ENCODE results near the gene FRYL.

The FRYL gene

GRCh38 chr4:48566034-48566384 is 214.1 kb downstream of the FRYL start:
- no peaks in the 10 kb centered on the region for H3K79me1 ChIP-seq (ENCODE audit: low read length)
- H4K12ac ChIP-seq (ENCODE audit: low read depth, low read length) = no peak overlapping the region
- no peak overlapping the region for H3K9ac ChIP-seq (ENCODE audit: low read length)
- no peak for DNase-seq
- no peak overlapping the region for H3K18ac ChIP-seq (ENCODE audit: low read length)
- H3K36me3 ChIP-seq (ENCODE audit: control insufficient read depth in 1 of 2, insufficient read depth in 2 of 2, low read length in 2 of 2) = peaks cover 11 to 12% of the 10 kb centered on the region in 2 experiments
- H2BK5ac ChIP-seq (ENCODE audit: low read depth, low read length, poor library complexity) = no peak overlapping the region
- no peak overlapping the region for H3K27ac ChIP-seq (ENCODE audit: low read depth, low read length)
- no peaks in the 10 kb centered on the region for H3K9me3 ChIP-seq (ENCODE audit: insufficient read depth, low read depth, low read length)
- no peaks in the 10 kb centered on the region for H3K27me3 ChIP-seq (ENCODE audit: insufficient read depth, low read length)
- H3K4ac ChIP-seq (ENCODE audit: low read depth, low read length) = no peak overlapping the region
- WGBS (ENCODE audit: extremely low coverage, insufficient coverage, insufficient read length) = no CpG with 5 or more reads among the region's 3 CpGs
- H2BK12ac ChIP-seq (ENCODE audit: low read length) = no peak overlapping the region
- H3K14ac ChIP-seq (ENCODE audit: low read length) = no peak overlapping the region
- no peak overlapping the region for H3K23ac ChIP-seq (ENCODE audit: low read length)
- H2AFZ ChIP-seq (ENCODE audit: insufficient read depth, low read length, poor library complexity) = no peak overlapping the region
- H3K4me3 ChIP-seq (ENCODE audit: low read depth, low read length) = no peak overlapping the region
- no peaks in the 10 kb centered on the region for H3K4me1 ChIP-seq (ENCODE audit: control insufficient read depth in 1 of 2, insufficient read depth in 2 of 2, low read length in 2 of 2)
- no peak overlapping the region for H4K8ac ChIP-seq (ENCODE audit: low read depth, low read length)
- H2AK5ac ChIP-seq (ENCODE audit: low read length) = no peak overlapping the region
- H3K4me2 ChIP-seq (ENCODE audit: low read length) = no peak overlapping the region
- no peak overlapping the region for H2BK120ac ChIP-seq (ENCODE audit: insufficient read depth, low read length, poor library complexity)
- no peaks in the 10 kb centered on the region for H3K79me2 ChIP-seq (ENCODE audit: control insufficient read depth, insufficient read depth, low read length, poor library complexity)
- no peak overlapping the region for H4K91ac ChIP-seq (ENCODE audit: low read depth, low read length)

- H4K91ac ChIP-seq (ENCODE audit: low read depth, low read length) = no peak overlapping the region
- H3K23ac ChIP-seq (ENCODE audit: low read length) = no peak overlapping the region
- no peaks in the 10 kb centered on the region for H3K79me2 ChIP-seq (ENCODE audit: control insufficient read depth, insufficient read depth, low read length, poor library complexity)
- H2AK5ac ChIP-seq (ENCODE audit: low read length) = no peak overlapping the region
- no peak overlapping the region for H4K12ac ChIP-seq (ENCODE audit: low read depth, low read length)
- H3K9me3 ChIP-seq (ENCODE audit: insufficient read depth, low read depth, low read length) = no peaks in the 10 kb centered on the region
- no peak overlapping the region for H4K8ac ChIP-seq (ENCODE audit: low read depth, low read length)
- no peak overlapping the region for H3K27ac ChIP-seq (ENCODE audit: low read depth, low read length)
- H3K4me3 ChIP-seq (ENCODE audit: low read depth, low read length) = no peak overlapping the region
- H3K27me3 ChIP-seq (ENCODE audit: insufficient read depth, low read length) = no peaks in the 10 kb centered on the region
- no peak overlapping the region for H2AFZ ChIP-seq (ENCODE audit: insufficient read depth, low read length, poor library complexity)
- H3K14ac ChIP-seq (ENCODE audit: low read length) = no peak overlapping the region
- no peak overlapping the region for H3K4ac ChIP-seq (ENCODE audit: low read depth, low read length)
- H3K4me1 ChIP-seq (ENCODE audit: control insufficient read depth in 1 of 2, insufficient read depth in 2 of 2, low read length in 2 of 2) = no peaks in the 10 kb centered on the region
- DNase-seq = no peak
- no peak overlapping the region for H3K18ac ChIP-seq (ENCODE audit: low read length)
- H3K4me2 ChIP-seq (ENCODE audit: low read length) = no peak overlapping the region
- no peak overlapping the region for H3K9ac ChIP-seq (ENCODE audit: low read length)
- peaks cover 11 to 14% of the 10 kb centered on the region in 2 experiments for H3K36me3 ChIP-seq (ENCODE audit: control insufficient read depth in 1 of 2, insufficient read depth in 2 of 2, low read length in 2 of 2)
- H3K79me1 ChIP-seq (ENCODE audit: low read length) = no peaks in the 10 kb centered on the region
- WGBS (ENCODE audit: extremely low coverage, insufficient coverage, insufficient read length) = no CpG with 5 or more reads among the region's 5 CpGs
- no peak overlapping the region for H2BK120ac ChIP-seq (ENCODE audit: insufficient read depth, low read length, poor library complexity)
- no peak overlapping the region for H2BK12ac ChIP-seq (ENCODE audit: low read length)
- no peak overlapping the region for H2BK5ac ChIP-seq (ENCODE audit: low read depth, low read length, poor library complexity)
Measured at GRCh38 chr4:48565362-48566033, 214.6 kb downstream of the FRYL start.

- no CpG with 5 or more reads among the region's 3 CpGs for WGBS (ENCODE audit: extremely low coverage, insufficient coverage, insufficient read length)
- Histone ChIP-seq H3K27ac (ENCODE audit: low read depth, low read length) (no peak overlapping the region), H3K18ac (ENCODE audit: low read length) (no peak overlapping the region), H3K4ac (ENCODE audit: low read depth, low read length) (no peak overlapping the region), H3K79me1 (ENCODE audit: low read length) (no peaks in the 10 kb centered on the region), H3K4me3 (ENCODE audit: low read depth, low read length) (no peak overlapping the region), H4K8ac (ENCODE audit: low read depth, low read length) (no peak overlapping the region), H2BK5ac (ENCODE audit: low read depth, low read length, poor library complexity) (no peak overlapping the region), H3K23ac (ENCODE audit: low read length) (no peak overlapping the region), H3K27me3 (ENCODE audit: insufficient read depth, low read length) (no peaks in the 10 kb centered on the region), H3K36me3 (ENCODE audit: control insufficient read depth in 1 of 2, insufficient read depth in 2 of 2, low read length in 2 of 2) (peaks cover 14 to 15% of the 10 kb centered on the region in 2 experiments), H4K12ac (ENCODE audit: low read depth, low read length) (no peak overlapping the region), H3K79me2 (ENCODE audit: control insufficient read depth, insufficient read depth, low read length, poor library complexity) (no peaks in the 10 kb centered on the region), H3K9ac (ENCODE audit: low read length) (no peak overlapping the region), H2AFZ (ENCODE audit: insufficient read depth, low read length, poor library complexity) (no peak overlapping the region), H4K91ac (ENCODE audit: low read depth, low read length) (no peak overlapping the region), H2BK12ac (ENCODE audit: low read length) (no peak overlapping the region), H2BK120ac (ENCODE audit: insufficient read depth, low read length, poor library complexity) (no peak overlapping the region), H3K4me2 (ENCODE audit: low read length) (no peak overlapping the region), H3K4me1 (ENCODE audit: control insufficient read depth in 1 of 2, insufficient read depth in 2 of 2, low read length in 2 of 2) (no peaks in the 10 kb centered on the region), H2AK5ac (ENCODE audit: low read length) (no peak overlapping the region), H3K14ac (ENCODE audit: low read length) (no peak overlapping the region), H3K9me3 (ENCODE audit: insufficient read depth, low read depth, low read length) (no peaks in the 10 kb centered on the region)
- DNase-seq = no peak
Measured at GRCh38 chr4:48564151-48564550, 215.9 kb downstream of the FRYL start.

GRCh38 chr4:48558819-48559218 is 221.3 kb downstream of the FRYL start:
- WGBS (ENCODE audit: extremely low coverage, insufficient coverage, insufficient read length) = 100% methylated on average over 1 of the region's 3 CpGs
- H3K4me2 ChIP-seq (ENCODE audit: low read length) = no peak overlapping the region
- H3K36me3 ChIP-seq (ENCODE audit: control insufficient read depth in 1 of 2, insufficient read depth in 2 of 2, low read length in 2 of 2) = peaks cover 17% of the 10 kb centered on the region in 2 experiments
- H3K27me3 ChIP-seq (ENCODE audit: insufficient read depth, low read length) = no peaks in the 10 kb centered on the region
- H2AFZ ChIP-seq (ENCODE audit: insufficient read depth, low read length, poor library complexity) = no peak overlapping the region
- H2BK12ac ChIP-seq (ENCODE audit: low read length) = no peak overlapping the region
- H3K9ac ChIP-seq (ENCODE audit: low read length) = no peak overlapping the region
- no peak overlapping the region for H3K23ac ChIP-seq (ENCODE audit: low read length)
- H3K4me3 ChIP-seq (ENCODE audit: low read depth, low read length) = no peak overlapping the region
- H2BK120ac ChIP-seq (ENCODE audit: insufficient read depth, low read length, poor library complexity) = no peak overlapping the region
- no peak overlapping the region for H3K4ac ChIP-seq (ENCODE audit: low read depth, low read length)
- no peak overlapping the region for H4K8ac ChIP-seq (ENCODE audit: low read depth, low read length)
- H2AK5ac ChIP-seq (ENCODE audit: low read length) = no peak overlapping the region
- H2BK5ac ChIP-seq (ENCODE audit: low read depth, low read length, poor library complexity) = no peak overlapping the region
- H4K12ac ChIP-seq (ENCODE audit: low read depth, low read length) = no peak overlapping the region
- H4K91ac ChIP-seq (ENCODE audit: low read depth, low read length) = no peak overlapping the region
- H3K9me3 ChIP-seq (ENCODE audit: insufficient read depth, low read depth, low read length) = no peaks in the 10 kb centered on the region
- no peaks in the 10 kb centered on the region for H3K79me2 ChIP-seq (ENCODE audit: control insufficient read depth, insufficient read depth, low read length, poor library complexity)
- DNase-seq = no peak
- H3K27ac ChIP-seq (ENCODE audit: low read depth, low read length) = no peak overlapping the region
- H3K14ac ChIP-seq (ENCODE audit: low read length) = no peak overlapping the region
- no peaks in the 10 kb centered on the region for H3K4me1 ChIP-seq (ENCODE audit: control insufficient read depth in 1 of 2, insufficient read depth in 2 of 2, low read length in 2 of 2)
- no peak overlapping the region for H3K18ac ChIP-seq (ENCODE audit: low read length)
- no peaks in the 10 kb centered on the region for H3K79me1 ChIP-seq (ENCODE audit: low read length)

Measured in trophoblast cell (in vitro differentiated cells and primary cell).